ENCODE results near the gene ANO1. TPM values are rescaled to one million over a fixed set of nuclear protein-coding genes. Genes with fewer than 3 reads are reported as not detected.

The ANO1 gene
- total RNA-seq, 1 experiment from 2014 or later, result 41.7 TPM

DNA sequence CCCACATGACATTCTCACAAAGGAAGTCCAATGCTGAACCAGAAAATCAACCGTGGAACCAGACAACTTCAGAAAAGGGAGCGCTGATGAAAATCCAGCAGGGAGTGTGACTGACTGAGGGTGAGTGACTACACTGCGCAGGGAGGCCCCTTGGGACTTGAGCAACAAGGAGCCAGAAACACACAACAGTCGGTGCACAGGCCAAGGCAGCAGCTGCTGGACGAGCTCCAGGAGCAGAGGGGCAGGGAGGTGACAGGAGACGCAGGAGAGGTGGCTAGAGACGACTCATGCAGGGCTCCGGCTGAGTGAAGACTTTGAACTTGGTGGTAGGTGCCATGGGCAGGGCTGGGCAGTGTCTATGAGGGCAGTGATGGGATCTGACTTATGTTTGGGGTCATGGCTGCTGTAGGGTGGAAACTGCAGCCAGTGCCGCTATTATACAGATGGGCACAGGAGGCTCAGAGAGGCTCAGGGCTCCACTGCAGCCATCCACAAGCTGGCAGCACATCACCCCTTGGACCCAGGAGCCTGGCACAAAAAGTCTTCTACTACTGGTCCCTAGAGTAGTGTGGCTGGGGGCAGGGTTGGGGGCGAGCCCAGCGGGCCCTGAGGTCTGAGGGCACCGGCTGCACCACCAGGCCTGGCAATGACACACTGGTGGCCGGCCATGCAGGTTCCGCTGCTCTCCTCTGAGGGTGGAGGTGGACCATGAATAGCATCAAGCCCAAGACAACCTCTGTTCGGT lies 114.7 kb downstream of the ANO1 start:
- no peak overlapping the region for H3K27ac ChIP-seq (ENCODE audit: low read depth, low read length)
- no peak overlapping the region for H3K4me2 ChIP-seq (ENCODE audit: low read length)
- no peaks in the 10 kb centered on the region for H3K9me2 ChIP-seq (ENCODE audit: insufficient read depth)
- H3K27me3 ChIP-seq (ENCODE audit: insufficient read depth, low read length), result no peaks in the 10 kb centered on the region
- ATAC-seq, result no peak
- ChIA-PET CTCF (interaction anchor here (1.3 to 1.8 kb wide), 2 partner anchors 274 to 278 kb away, joined by 3 to 14 read pairs; no protein-coding TSS in a partner anchor), RAD21 (ENCODE audit: low non-redundant PET in 1 of 2, low total read pairs in 2 of 2, uncharacterized antibody in 2 of 2, unreplicated experiment in 2 of 2) (interaction anchor here (1.0 to 1.6 kb wide), 2 partner anchors 271 to 278 kb away, joined by 3 to 8 read pairs; no protein-coding TSS in a partner anchor), POLR2A (interaction anchor here (0.9 kb wide), 1 partner anchor 283 kb away, joined by 3 read pairs; no protein-coding TSS in a partner anchor)
- H3K4me3 ChIP-seq (replicated peaks in 1 of 2; ENCODE audit: low read depth in 1 of 2, low read length in 2 of 2), result no peak overlapping the region
- no peak overlapping the region for H3K9ac ChIP-seq (ENCODE audit: low read length)
- H3K9me3 ChIP-seq (ENCODE audit: control insufficient read depth in 1 of 2, insufficient read depth in 1 of 2, low read depth in 1 of 2, low read length in 2 of 2), result no peaks in the 10 kb centered on the region
- peaks cover 0 to 15% of the 10 kb centered on the region in 2 experiments; a peak in 2 of 4 replicates for H3K4me1 ChIP-seq (ENCODE audit: control insufficient read depth in 1 of 2, insufficient read depth in 2 of 2, low read length in 2 of 2)
- H2AFZ ChIP-seq (ENCODE audit: low read depth, low read length, poor library complexity, severe bottlenecking), result no peak overlapping the region
- DNase-seq (ENCODE audit: low read depth, low spot score), result no peak
- H3K79me2 ChIP-seq (ENCODE audit: insufficient read depth, low read length), result no peaks in the 10 kb centered on the region
- BruUV-seq (replicated peaks), result no TSS peak
- no peaks in the 10 kb centered on the region for H4K20me1 ChIP-seq (ENCODE audit: insufficient read depth)
- H3K36me3 ChIP-seq (ENCODE audit: control insufficient read depth in 1 of 2, insufficient read depth in 2 of 2, low read length in 2 of 2), result no peaks in the 10 kb centered on the region
- intact Hi-C loops (cut with micrococcal nuclease), result loop anchor here (5.0 kb wide), 2 partner anchors 111 to 506 kb away; no protein-coding TSS in a partner anchor
- TF ChIP-seq ZBTB33 (IDR thresholded peaks at IDR 0.05; ENCODE audit: extremely low read depth, insufficient replicate concordance, low read length) (no peak), FOSL1 (IDR thresholded peaks at IDR 0.05; ENCODE audit: low read depth) (no peak), ELF1 (IDR thresholded peaks at IDR 0.05; ENCODE audit: borderline replicate concordance, low read depth) (no peak), EGR1 (IDR thresholded peaks at IDR 0.05; ENCODE audit: low read depth) (no peak), SRF (IDR thresholded peaks at IDR 0.05; ENCODE audit: low read depth) (no peak), YY1 (IDR thresholded peaks at IDR 0.05; ENCODE audit: extremely low read depth, insufficient replicate concordance, low read depth, low read length) (no peak), POLR2A (IDR thresholded peaks at IDR 0.05; ENCODE audit: borderline replicate concordance, extremely low read depth, insufficient read depth, insufficient read length) (no peak), POLR2AphosphoS5 (IDR thresholded peaks at IDR 0.05; ENCODE audit: low read depth, low read length) (no peak), SIN3A (IDR thresholded peaks at IDR 0.05; ENCODE audit: low read depth) (no peak), EZH2 (IDR thresholded peaks at IDR 0.05) (no peak), RAD21 (IDR thresholded peaks at IDR 0.05; ENCODE audit: low read depth) (no peak), MAX (IDR thresholded peaks at IDR 0.05) (no peak), SP1 (IDR thresholded peaks at IDR 0.05; ENCODE audit: low read depth) (no peak)

Measured in HCT116 (cell line).